Activated T-cell treated with anti-CD3 and anti-CD28 coated beads, Interleukin-2, amount 50 U/mL, for 72 hours (primary cell): ENCODE results near the gene EVI5. TPM values are rescaled to one million over a fixed set of nuclear protein-coding genes. Genes with fewer than 3 reads are reported as not detected.
A peak's percentile ranks its signal among the peaks of the same experiment; 100 is the strongest.

Experiments used
- ATAC-seq, 2 donors: fragments of 150-1000 bp; cut with Tn5 transposase; replicated peaks in 1 of 2; 2 replicates each; pipeline ENCODE4 v1.10.0; 2021; ENCODE audit warnings: moderate library complexity in 2 of 2, mild to moderate bottlenecking in 1 of 2
- DNase-seq, 2 donors: peaks; one replicate each; pipeline ENCODE4 v3.0.0; 2021 to 2022; ENCODE audit warnings: mixed read lengths in 1 of 2
- H3K27ac Mint-ChIP-seq: one replicate; pipeline ENCODE4 v1.8.0; 2022; ENCODE audit warnings: mild to moderate bottlenecking, moderate library complexity, mixed read lengths
- H3K27me3 Mint-ChIP-seq: one replicate; pipeline ENCODE4 v1.8.0; 2022; ENCODE audit warnings: low read depth, mixed read lengths
- H3K36me3 Mint-ChIP-seq, 2 donors: one replicate each; pipeline ENCODE4 v1.8.0; 2022; ENCODE audit warnings: mixed read lengths in 2 of 2, mild to moderate bottlenecking in 1 of 2; ENCODE audit not compliant: insufficient read depth in 2 of 2
- H3K4me1 Mint-ChIP-seq: one replicate; pipeline ENCODE4 v1.8.0; 2022; ENCODE audit warnings: low read depth, mixed read lengths
- H3K4me3 Mint-ChIP-seq, 2 donors: one replicate each; pipeline ENCODE4 v1.8.0; 2022; ENCODE audit warnings: mild to moderate bottlenecking in 2 of 2, mixed read lengths in 2 of 2, moderate library complexity in 2 of 2
- H3K9me3 Mint-ChIP-seq, 2 donors: one replicate each; pipeline ENCODE4 v1.8.0; 2022; ENCODE audit warnings: mixed read lengths in 2 of 2
- total RNA-seq, 2 donors: library from RNA; stranded (reverse); gene quantifications; one replicate each; pipeline ENCODE4 v1.2.3, GENCODE V29; 2022

The EVI5 gene
- 10 to 100 TPM; 30.8 to 40.1 TPM for total RNA-seq

DNA sequence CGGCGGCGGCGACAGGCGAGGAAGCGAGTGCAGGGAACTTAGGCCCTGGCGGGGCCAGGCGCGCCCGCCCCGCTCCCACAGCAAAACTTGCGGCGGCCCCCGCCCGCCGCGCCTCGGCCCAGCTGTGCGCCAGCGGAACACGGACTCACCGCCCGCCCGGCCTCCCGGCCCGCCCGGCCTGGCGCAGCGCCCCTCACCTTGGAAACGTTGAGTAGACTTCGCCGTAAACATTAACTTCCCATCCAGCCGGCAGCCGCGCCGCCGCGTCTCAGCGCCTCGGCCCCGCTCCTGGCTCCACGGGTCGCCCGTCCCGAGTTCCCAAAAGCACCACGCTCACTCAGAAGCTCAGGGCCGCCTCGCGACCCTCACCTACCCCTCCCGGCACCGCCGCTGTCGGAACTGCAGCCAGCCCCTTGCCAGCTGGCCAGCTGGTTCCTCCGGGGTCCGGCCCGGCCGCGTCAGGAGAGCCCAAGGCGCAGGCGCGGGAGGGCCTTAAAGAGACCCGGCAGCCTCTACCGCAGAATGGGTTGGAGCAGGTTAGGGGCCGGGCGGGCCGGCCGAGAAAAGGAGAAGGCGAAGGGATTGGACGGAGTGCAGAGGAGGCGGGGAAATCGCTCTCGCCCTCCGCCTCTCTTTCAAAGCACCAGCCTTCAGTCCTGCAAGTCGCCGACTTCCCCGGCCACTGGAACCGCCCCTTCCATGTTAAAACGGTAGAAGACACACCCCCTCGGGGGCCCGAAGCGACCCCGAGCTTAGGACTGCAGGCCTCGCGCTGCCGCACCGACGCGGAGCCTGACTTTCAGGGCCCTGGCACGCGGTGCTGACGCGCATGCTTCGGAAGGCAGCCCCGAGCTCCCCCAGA lies at the start of gene EVI5:
Gene EVI5 (minus strand): TSS at position 470 of the 862 bp plus-strand sequence. CDS start 48,562 bp downstream, outside the sequence.
- DNase-seq, result peak; percentile 68 to 69
- Mint-ChIP-seq H3K27ac (peak within 1 kb of the TSS; percentile 69), H3K4me3 (peak within 1 kb of the TSS; percentile 84 to 88), H3K4me1 (peaks cover 19% of the 10 kb centered on the region), H3K27me3 (peaks cover 62% of the 10 kb centered on the region), H3K9me3 (no peaks in the 10 kb centered on the region), H3K36me3 (no peaks in the 10 kb centered on the region)
- ATAC-seq, result peak; percentile 86 to 88

DNA sequence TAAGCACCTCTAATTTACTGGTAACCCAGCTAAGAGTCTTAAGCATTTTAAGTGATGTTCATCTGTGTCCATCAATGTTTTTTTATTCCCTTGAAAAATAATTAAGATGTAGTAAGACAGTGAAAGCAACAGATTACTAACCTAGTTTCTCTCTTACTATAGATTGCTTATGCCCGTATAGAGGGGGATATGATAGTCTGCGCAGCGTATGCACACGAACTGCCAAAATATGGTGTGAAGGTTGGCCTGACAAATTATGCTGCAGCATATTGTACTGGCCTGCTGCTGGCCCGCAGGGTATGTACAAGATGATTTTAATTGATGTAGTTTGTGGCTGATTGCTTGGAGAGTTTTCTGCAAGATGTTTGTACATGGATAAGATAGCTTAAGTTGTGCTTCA lies 49.7 kb upstream of the EVI5 start:
- H3K9me3 Mint-ChIP-seq, result no peaks in the 10 kb centered on the region
- peaks cover 23 to 69% of the 10 kb centered on the region in 2 donors for H3K36me3 Mint-ChIP-seq
- no peaks in the 10 kb centered on the region for H3K27me3 Mint-ChIP-seq
- DNase-seq (no peak), ATAC-seq (peak in 1 of 2 donors; percentile 14)
- peaks cover 73% of the 10 kb centered on the region for H3K4me1 Mint-ChIP-seq
- peak overlapping the region; percentile 93 to 94 for H3K4me3 Mint-ChIP-seq
- peak overlapping the region; percentile 98 for H3K27ac Mint-ChIP-seq

DNA sequence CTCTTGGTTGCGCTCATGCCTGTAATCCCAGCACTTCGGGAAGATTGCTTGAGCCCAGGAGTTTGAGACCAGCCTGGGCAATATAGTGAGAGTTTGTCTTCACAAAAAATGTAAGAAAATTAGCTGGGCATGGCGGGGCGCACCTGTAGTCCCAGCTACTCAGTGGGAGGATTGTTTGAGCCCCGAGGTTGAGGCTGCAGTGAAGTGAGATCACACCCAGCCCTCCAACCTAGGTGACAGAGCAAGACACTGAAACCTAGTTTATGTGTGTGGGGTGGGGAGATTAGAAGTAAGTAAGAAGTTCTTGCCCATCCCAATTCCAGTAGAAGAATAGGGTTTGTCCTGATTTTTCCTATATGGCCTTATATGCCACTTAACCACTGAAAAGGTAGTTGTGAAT lies 48.9 kb upstream of the EVI5 start:
- peak; percentile 15 to 23 for DNase-seq
- Mint-ChIP-seq H3K36me3 (peaks cover 22 to 61% of the 10 kb centered on the region in 2 donors), H3K27me3 (no peaks in the 10 kb centered on the region), H3K4me1 (peaks cover 65% of the 10 kb centered on the region), H3K4me3 (peak overlapping the region; percentile 93 to 94), H3K27ac (peak overlapping the region; percentile 98), H3K9me3 (no peaks in the 10 kb centered on the region)
- no peak for ATAC-seq

DNA sequence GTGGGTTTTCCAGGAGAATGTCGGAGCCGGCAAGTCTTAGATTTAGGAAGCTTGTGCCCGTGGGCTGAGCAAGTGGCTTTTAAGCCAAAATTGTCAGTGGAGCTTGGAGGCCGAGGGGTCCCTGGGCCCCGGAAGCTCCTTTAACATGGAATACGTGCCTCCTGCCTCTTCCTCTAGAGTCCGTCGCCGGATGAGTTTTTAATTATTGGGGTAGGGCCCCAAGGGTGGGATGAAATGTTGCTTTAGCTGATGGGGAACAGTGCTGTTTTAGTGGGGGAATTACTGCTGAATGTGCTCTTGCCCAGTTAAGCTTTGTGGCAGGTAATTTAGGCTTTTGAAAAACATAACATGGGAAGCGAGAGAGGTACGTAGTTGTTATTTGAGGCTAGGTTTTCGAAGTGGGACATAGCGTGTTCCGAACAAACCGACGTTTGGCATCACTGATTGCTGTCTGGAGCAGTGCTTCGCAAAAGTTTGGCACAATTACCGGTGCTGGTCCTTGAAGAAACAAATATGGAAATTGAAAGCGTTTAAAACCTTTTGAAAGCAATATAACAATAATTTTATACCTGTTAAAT lies 47.7 kb upstream of the EVI5 start:
- peak overlapping the region; percentile 93 to 94 for H3K4me3 Mint-ChIP-seq
- no peaks in the 10 kb centered on the region for H3K27me3 Mint-ChIP-seq
- peak overlapping the region; percentile 98 for H3K27ac Mint-ChIP-seq
- DNase-seq (no peak), ATAC-seq (peak in 1 of 2 donors; percentile 0)
- peaks cover 53% of the 10 kb centered on the region for H3K4me1 Mint-ChIP-seq
- peaks cover 15 to 53% of the 10 kb centered on the region in 2 donors for H3K36me3 Mint-ChIP-seq
- no peaks in the 10 kb centered on the region for H3K9me3 Mint-ChIP-seq

DNA sequence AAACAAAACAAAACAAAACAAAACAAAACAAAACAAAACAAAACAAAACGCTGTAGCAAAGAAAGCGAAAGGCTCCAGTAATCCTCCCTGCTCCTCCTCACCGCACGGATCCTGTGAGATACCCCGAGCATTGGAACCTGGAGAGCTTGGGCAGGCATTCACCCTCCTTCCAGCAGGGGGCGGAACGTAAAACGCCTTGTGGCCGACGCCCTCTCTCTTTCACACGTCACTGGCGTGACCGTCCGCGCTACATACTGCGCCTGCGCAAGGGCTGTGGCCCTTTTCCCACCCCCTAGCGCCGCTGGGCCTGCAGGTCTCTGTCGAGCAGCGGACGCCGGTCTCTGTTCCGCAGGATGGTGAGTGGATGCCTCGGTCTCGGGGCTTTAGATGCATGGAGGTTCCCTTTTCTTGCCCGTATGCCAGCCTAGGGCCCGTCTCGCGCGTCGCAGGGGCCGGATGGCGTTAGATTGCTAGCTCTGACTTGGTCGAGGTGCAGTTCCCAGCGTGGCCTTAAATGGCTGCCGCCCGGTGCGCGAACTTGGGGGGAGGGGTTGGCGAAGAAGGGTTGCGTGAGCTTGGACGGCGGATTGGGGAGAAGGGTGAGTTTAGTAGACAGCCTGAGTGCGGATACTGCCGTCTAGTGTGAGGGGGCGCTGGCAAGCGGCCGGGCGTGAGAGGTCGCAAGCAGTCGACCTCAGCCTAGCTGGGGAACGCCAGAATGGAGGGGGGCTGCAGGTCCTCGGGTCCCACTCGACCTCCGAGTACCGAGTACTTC lies 47.0 kb upstream of the EVI5 start, which contains the start of gene RPL5:
Gene RPL5 (plus strand): TSS at position 279 of the 775 bp plus-strand sequence. CDS start 75 bp downstream, at position 354.
- peaks cover 13 to 46% of the 10 kb centered on the region in 2 donors for H3K36me3 Mint-ChIP-seq
- ATAC-seq (peak; percentile 93), DNase-seq (peak; percentile 98)
- peaks cover 46% of the 10 kb centered on the region for H3K4me1 Mint-ChIP-seq
- H3K27me3 Mint-ChIP-seq, result no peaks in the 10 kb centered on the region
- H3K9me3 Mint-ChIP-seq, result no peaks in the 10 kb centered on the region
- peak within 1 kb of the TSS; percentile 98 for H3K27ac Mint-ChIP-seq
- H3K4me3 Mint-ChIP-seq, result peak within 1 kb of the TSS; percentile 93 to 94

DNA sequence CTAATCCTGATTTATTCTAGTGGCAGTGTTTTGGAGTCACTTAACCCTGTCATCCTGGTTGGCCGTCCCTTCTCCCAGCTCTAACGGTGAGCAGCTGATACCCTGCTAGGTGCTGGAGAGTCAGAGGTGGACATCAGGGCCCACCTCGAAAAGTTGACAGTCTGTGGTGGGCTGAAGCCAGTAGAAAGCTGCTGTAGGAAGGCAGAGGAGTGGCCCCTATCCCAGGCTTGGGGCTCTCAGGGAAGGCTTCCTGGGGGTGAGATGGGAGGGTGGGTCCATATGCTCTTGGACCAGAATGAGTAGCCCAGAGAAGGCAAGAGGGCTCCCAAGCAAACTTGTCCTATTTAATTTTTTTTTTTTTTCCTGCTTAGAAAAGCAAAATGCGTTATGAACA lies 46.5 kb upstream of the EVI5 start:
- ATAC-seq (no peak), DNase-seq (no peak)
- H3K27me3 Mint-ChIP-seq, result no peaks in the 10 kb centered on the region
- H3K27ac Mint-ChIP-seq, result peak overlapping the region; percentile 98
- H3K36me3 Mint-ChIP-seq, result peaks cover 13 to 43% of the 10 kb centered on the region in 2 donors
- peak overlapping the region; percentile 93 to 94 for H3K4me3 Mint-ChIP-seq
- H3K9me3 Mint-ChIP-seq, result no peaks in the 10 kb centered on the region
- peaks cover 41% of the 10 kb centered on the region for H3K4me1 Mint-ChIP-seq

DNA sequence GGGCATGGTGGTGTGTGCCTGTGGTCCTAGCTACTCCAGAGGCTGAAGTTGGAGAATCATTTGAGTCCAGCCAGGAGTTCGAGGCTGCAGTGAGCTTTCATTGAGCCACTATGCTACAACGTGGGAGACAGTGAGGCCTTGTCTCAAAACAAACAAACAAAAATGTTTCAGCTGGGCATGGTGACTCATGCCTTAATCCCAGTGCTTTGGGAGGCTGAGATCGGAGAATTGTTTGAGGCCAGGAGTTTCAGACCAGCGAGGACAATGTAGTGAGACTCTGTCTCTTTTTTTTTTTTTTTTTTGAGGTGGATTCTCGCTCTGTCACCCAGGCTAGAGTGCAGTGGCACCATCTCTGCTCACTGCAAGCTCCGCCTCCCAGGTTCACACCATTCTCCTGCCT lies 41.9 kb upstream of the EVI5 start:
- H3K27ac Mint-ChIP-seq, result no peak overlapping the region
- H3K36me3 Mint-ChIP-seq, result no peaks in the 10 kb centered on the region
- no peaks in the 10 kb centered on the region for H3K27me3 Mint-ChIP-seq
- no peak for ATAC-seq
- no peaks in the 10 kb centered on the region for H3K9me3 Mint-ChIP-seq
- no peaks in the 10 kb centered on the region for H3K4me1 Mint-ChIP-seq
- no peak for DNase-seq
- H3K4me3 Mint-ChIP-seq, result no peak overlapping the region

DNA sequence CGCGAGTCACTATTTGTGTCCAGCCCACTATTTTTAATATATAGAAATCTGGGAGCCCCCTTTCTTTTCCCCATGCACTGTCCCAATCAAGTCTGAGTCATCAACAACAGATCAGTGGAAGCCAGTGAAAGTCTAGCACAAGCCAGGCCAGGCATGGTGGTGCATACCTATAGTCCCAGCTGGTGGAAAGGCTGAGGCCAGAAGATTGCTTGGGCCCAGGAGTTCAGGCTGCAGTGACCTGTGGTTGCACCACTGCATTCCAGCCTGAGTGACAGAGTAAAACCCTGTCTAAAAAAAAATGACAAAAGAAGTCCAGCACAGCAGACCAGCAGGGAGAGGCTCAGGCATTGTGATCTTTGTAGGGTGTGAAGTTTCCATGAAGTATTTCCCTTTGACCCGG lies 38.0 kb upstream of the EVI5 start:
- H3K36me3 Mint-ChIP-seq, result no peaks in the 10 kb centered on the region
- no peak for ATAC-seq
- no peak overlapping the region for H3K4me3 Mint-ChIP-seq
- peaks cover 6% of the 10 kb centered on the region for H3K27me3 Mint-ChIP-seq
- no peak overlapping the region for H3K27ac Mint-ChIP-seq
- no peaks in the 10 kb centered on the region for H3K9me3 Mint-ChIP-seq
- H3K4me1 Mint-ChIP-seq, result no peaks in the 10 kb centered on the region
- no peak for DNase-seq

DNA sequence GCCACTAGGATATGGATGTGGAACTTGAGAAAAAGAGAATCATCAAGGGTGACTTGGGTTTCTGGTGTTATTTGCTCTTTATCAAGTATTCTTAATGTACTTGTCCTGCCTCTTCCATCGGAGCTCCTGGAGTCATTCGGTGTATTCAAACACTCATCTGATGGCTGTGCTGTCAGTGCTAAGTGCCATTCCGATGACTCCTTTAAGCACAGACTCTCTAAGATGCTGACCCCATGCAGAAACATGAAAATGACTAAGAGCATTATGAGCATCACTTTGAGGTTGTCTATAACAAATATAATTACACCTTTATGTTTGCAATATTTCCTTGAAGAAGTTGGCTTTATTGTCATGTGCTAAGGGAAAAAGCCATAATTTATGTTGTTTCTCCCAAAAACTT lies 35.6 kb upstream of the EVI5 start:
- no peaks in the 10 kb centered on the region for H3K4me1 Mint-ChIP-seq
- H3K27ac Mint-ChIP-seq, result no peak overlapping the region
- no peaks in the 10 kb centered on the region for H3K9me3 Mint-ChIP-seq
- DNase-seq, result no peak
- peaks cover 8% of the 10 kb centered on the region for H3K27me3 Mint-ChIP-seq
- no peak for ATAC-seq
- H3K36me3 Mint-ChIP-seq, result no peaks in the 10 kb centered on the region
- H3K4me3 Mint-ChIP-seq, result no peak overlapping the region

DNA sequence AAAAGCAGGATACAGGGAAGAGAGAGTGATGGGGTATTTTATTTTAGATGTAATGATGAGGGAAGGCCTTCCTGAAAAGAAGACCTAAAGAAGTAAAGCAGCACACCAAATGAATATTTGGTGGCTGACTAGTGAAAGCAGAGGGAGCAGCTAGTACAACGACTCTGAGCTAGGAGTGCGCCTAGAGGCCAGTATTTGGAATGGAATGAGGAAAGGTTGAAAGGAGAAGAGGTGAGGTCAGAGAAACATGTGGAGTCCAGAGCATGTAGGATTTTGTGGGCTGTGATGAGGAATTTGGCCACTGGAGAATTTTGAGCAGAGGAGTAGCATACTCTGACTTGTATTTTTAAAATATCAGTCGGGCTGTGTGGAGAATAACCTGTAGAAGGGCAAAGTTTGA lies 35.1 kb upstream of the EVI5 start:
- ATAC-seq (no peak), DNase-seq (no peak)
- Mint-ChIP-seq H3K9me3 (no peaks in the 10 kb centered on the region), H3K4me1 (no peaks in the 10 kb centered on the region), H3K27ac (no peak overlapping the region), H3K27me3 (peaks cover 8% of the 10 kb centered on the region), H3K36me3 (no peaks in the 10 kb centered on the region), H3K4me3 (no peak overlapping the region)

DNA sequence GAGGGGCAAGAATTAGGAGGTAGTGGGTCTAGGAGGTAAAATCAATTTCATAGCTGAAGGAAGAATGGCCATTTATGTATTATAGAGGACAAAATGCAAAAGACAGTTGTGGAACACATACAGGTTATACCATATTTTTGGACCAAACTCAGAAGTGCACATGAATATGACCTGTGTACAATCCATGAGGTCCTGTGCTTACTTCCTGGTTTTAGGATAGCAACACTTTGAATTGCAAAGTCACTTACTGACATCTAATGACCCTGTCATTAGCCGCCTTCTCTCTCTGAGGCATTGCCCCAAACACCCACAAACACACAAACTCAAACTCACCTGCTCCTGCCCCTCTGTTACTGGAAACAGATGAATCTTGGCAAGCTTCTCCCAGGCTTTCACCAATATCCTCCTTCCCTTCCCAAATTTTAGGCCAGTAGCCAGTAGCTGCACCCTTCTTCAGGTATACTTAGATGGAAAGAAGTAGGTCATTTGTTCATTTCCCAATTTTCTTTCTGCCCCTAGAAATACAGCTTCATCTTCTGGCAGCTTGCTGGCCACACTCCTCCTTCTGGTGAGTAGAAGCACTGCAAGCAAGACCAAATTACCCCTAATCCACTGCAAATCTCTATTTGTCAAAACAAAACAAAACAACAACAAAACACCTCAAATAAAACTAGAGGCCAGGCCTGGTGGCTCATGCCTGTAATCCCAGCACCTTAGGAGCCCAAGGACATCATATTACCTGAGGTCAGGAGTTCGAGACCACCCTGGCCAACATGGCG lies 33.3 kb upstream of the EVI5 start:
- Mint-ChIP-seq H3K9me3 (no peaks in the 10 kb centered on the region), H3K4me3 (no peak overlapping the region), H3K27me3 (peaks cover 13% of the 10 kb centered on the region), H3K4me1 (no peaks in the 10 kb centered on the region), H3K36me3 (no peaks in the 10 kb centered on the region), H3K27ac (no peak overlapping the region)
- no peak for ATAC-seq
- peak in 1 of 2 donors; percentile 14 for DNase-seq

DNA sequence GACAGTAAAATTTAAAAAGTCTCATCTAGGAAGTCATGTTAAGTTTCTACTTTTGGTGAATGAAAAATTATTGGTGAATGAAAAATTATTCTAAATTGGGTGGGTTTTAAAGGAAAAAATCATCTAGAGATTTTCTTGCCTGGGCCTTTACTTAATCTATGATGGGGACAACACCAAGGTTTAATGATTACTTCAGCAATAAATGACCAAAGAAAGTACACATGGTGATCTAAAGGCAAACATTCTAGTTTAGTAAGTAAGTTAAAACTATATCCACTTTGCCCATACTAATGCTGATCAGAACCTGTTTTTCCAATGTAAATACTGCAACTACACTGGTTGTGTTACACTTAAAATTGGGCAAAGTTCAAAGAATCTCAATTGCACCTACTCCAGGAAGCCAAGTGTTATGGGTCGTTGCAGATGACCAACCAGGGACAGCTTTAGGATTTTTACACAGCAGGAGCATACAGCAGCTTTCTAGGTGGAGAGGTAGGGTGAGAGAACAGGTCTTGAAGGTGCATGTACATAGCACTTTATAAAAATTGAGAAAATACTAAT lies 32.3 kb upstream of the EVI5 start:
- H3K4me1 Mint-ChIP-seq, result no peaks in the 10 kb centered on the region
- H3K27me3 Mint-ChIP-seq, result peaks cover 17% of the 10 kb centered on the region
- no peaks in the 10 kb centered on the region for H3K36me3 Mint-ChIP-seq
- no peak overlapping the region for H3K4me3 Mint-ChIP-seq
- no peak for DNase-seq
- no peak for ATAC-seq
- H3K27ac Mint-ChIP-seq, result no peak overlapping the region
- H3K9me3 Mint-ChIP-seq, result no peaks in the 10 kb centered on the region
